ENCODE results near the gene TRIM7.

The TRIM7 gene

GRCh38 chr5:181166812-181167733, 37.9 kb downstream of the TRIM7 start:
- no peak for TF ChIP-seq REST (IDR thresholded peaks at IDR 0.05; ENCODE audit: low read depth)
- TF ChIP-seq USF1 (IDR thresholded peaks at IDR 0.05) = no peak
- no peak for TF ChIP-seq EGR1 (IDR thresholded peaks at IDR 0.05)
- TF ChIP-seq YY1 (IDR thresholded peaks at IDR 0.05; ENCODE audit: low read depth) = no peak
- TF ChIP-seq ZBTB7A (IDR thresholded peaks at IDR 0.05; ENCODE audit: low read depth) = no peak
- no peak for TF ChIP-seq CEBPB (IDR thresholded peaks at IDR 0.05)
- TF ChIP-seq TEAD4 (IDR thresholded peaks at IDR 0.05) = no peak
- no peak for TF ChIP-seq TCF12 (IDR thresholded peaks at IDR 0.05; ENCODE audit: low read depth)
- no peak for TF ChIP-seq CREB1 (IDR thresholded peaks at IDR 0.05; ENCODE audit: low read depth)
- no peak for TF ChIP-seq NFIC (IDR thresholded peaks at IDR 0.05)
- TF ChIP-seq MAX (IDR thresholded peaks at IDR 0.05) = no peak
- TF ChIP-seq FOXM1 (IDR thresholded peaks at IDR 0.05; ENCODE audit: borderline replicate concordance, low read depth) = no peak
- no peak for TF ChIP-seq EP300 (IDR thresholded peaks at IDR 0.05; ENCODE audit: borderline replicate concordance)
- TF ChIP-seq TAF1 (IDR thresholded peaks at IDR 0.05; ENCODE audit: low read depth) = no peak

GRCh38 chr5:181164076-181164952, 40.7 kb downstream of the TRIM7 start:
- TF ChIP-seq TCF12 (IDR thresholded peaks at IDR 0.05; ENCODE audit: low read depth) = no peak
- TF ChIP-seq YY1 (IDR thresholded peaks at IDR 0.05; ENCODE audit: low read depth) = no peak

GRCh38 chr5:181163487-181164075, 41.4 kb downstream of the TRIM7 start:
- no peak for TF ChIP-seq EGR1 (IDR thresholded peaks at IDR 0.05)
- TF ChIP-seq YY1 (IDR thresholded peaks at IDR 0.05; ENCODE audit: low read depth) = no peak
- no peak for TF ChIP-seq REST (IDR thresholded peaks at IDR 0.05; ENCODE audit: low read depth)
- no peak for TF ChIP-seq CEBPB (IDR thresholded peaks at IDR 0.05)
- TF ChIP-seq TAF1 (IDR thresholded peaks at IDR 0.05; ENCODE audit: low read depth) = no peak
- TF ChIP-seq TEAD4 (IDR thresholded peaks at IDR 0.05) = no peak
- TF ChIP-seq CREB1 (IDR thresholded peaks at IDR 0.05; ENCODE audit: low read depth) = no peak
- no peak for TF ChIP-seq TCF12 (IDR thresholded peaks at IDR 0.05; ENCODE audit: low read depth)
- TF ChIP-seq FOXM1 (IDR thresholded peaks at IDR 0.05; ENCODE audit: borderline replicate concordance, low read depth) = no peak
- no peak for TF ChIP-seq USF1 (IDR thresholded peaks at IDR 0.05)
- TF ChIP-seq RAD21 (IDR thresholded peaks at IDR 0.05; ENCODE audit: low read depth) = no peak
- TF ChIP-seq NFIC (IDR thresholded peaks at IDR 0.05) = no peak
- TF ChIP-seq EP300 (IDR thresholded peaks at IDR 0.05; ENCODE audit: borderline replicate concordance) = no peak
- TF ChIP-seq ZBTB7A (IDR thresholded peaks at IDR 0.05; ENCODE audit: low read depth) = no peak

GRCh38 chr5:181161534-181162175, 43.3 kb downstream of the TRIM7 start:
- TF ChIP-seq MAX (IDR thresholded peaks at IDR 0.05) (no peak), YY1 (IDR thresholded peaks at IDR 0.05; ENCODE audit: low read depth) (no peak), CREB1 (IDR thresholded peaks at IDR 0.05; ENCODE audit: low read depth) (no peak), TEAD4 (IDR thresholded peaks at IDR 0.05) (no peak), EP300 (IDR thresholded peaks at IDR 0.05; ENCODE audit: borderline replicate concordance) (no peak), EGR1 (IDR thresholded peaks at IDR 0.05) (no peak), RAD21 (IDR thresholded peaks at IDR 0.05; ENCODE audit: low read depth) (no peak), CEBPB (IDR thresholded peaks at IDR 0.05) (no peak), FOXM1 (IDR thresholded peaks at IDR 0.05; ENCODE audit: borderline replicate concordance, low read depth) (no peak)
